Spleen (tissue), 11 donors: ENCODE measurements around the gene RAB3GAP1. TPM values are rescaled to one million over a fixed set of nuclear protein-coding genes. Genes with fewer than 3 reads are reported as not detected.

Experiments used
- DNase-seq: peaks from one replicate; pipeline ENCODE4 v3.0.0-alpha.2; 2020
- H3K27ac ChIP-seq, 8 donors: fragments of 200-600 bp; sonication (generic) in 7 of 8; 1 replicate in 4 of 8; 2 replicates in 4 of 8; pipeline versions ENCODE4 v1.5.0 to v1.8.0; 2016 to 2021; ENCODE audit warnings: inconsistent platforms in 4 of 8, mild to moderate bottlenecking in 4 of 8, moderate library complexity in 1 of 8
- H3K27me3 ChIP-seq, 7 donors: fragments of 200-600 bp; sonication (generic) in 6 of 7; replicated peaks in 1 of 7; 1 replicate in 4 of 7; 2 replicates in 3 of 7; pipeline versions ENCODE4 v1.5.0 to v1.8.0; 2016 to 2021; ENCODE audit warnings: inconsistent platforms in 3 of 7, mild to moderate bottlenecking in 1 of 7
- H3K36me3 ChIP-seq, 6 donors: fragments of 200-600 bp; sonication (generic) in 5 of 6; 1 replicate in 4 of 6; 2 replicates in 2 of 6; pipeline versions ENCODE4 v1.5.0 to v1.8.0; 2016 to 2021; ENCODE audit warnings: inconsistent platforms in 2 of 6
- H3K4me1 ChIP-seq, 6 donors: fragments of 200-600 bp; sonication (generic) in 5 of 6; 1 replicate in 3 of 6; 2 replicates in 3 of 6; pipeline versions ENCODE4 v1.5.0 to v1.8.0; 2016 to 2021; ENCODE audit warnings: inconsistent platforms in 3 of 6
- H3K4me3 ChIP-seq, 8 donors: fragments of 200-600 bp; sonication (generic) in 7 of 8; 1 replicate in 4 of 8; 2 replicates in 4 of 8; pipeline versions ENCODE4 v1.5.0 to v1.8.0; 2016 to 2021; ENCODE audit warnings: inconsistent platforms in 4 of 8, mild to moderate bottlenecking in 4 of 8, moderate library complexity in 2 of 8
- H3K9me3 ChIP-seq, 8 donors: fragments of 200-600 bp; sonication (generic) in 7 of 8; 1 replicate in 4 of 8; 2 replicates in 4 of 8; pipeline versions ENCODE4 v1.5.0 to v1.8.0; 2016 to 2021; ENCODE audit warnings: inconsistent platforms in 4 of 8
- POLR2A ChIP-seq, 3 donors: fragments of 450-650 bp; IDR thresholded peaks; one replicate each; pipeline ENCODE4 v1.5.1; 2017; ENCODE audit warnings: antibody characterized with exemption in 3 of 3, mild to moderate bottlenecking in 1 of 3
- POLR2AphosphoS5 ChIP-seq, 3 donors: sonication (generic); formaldehyde crosslinking; IDR thresholded peaks; one replicate each; pipeline ENCODE4 v1.5.1; 2017; ENCODE audit warnings: antibody characterized with exemption in 3 of 3
- WGBS, 5 donors: extraction: QIAGEN DNeasy Blood & Tissue Kit in 3 of 5; methylation state at CpG; one replicate each; pipeline versions ENCODE4 v1.1.5 to v1.1.7; 2013 to 2018; 5-methylcytosine and 5-hydroxymethylcytosine counted together
- intact Hi-C: fragments of 100-400 bp; cut with DNase I; formaldehyde crosslinking; loops from one replicate; pipeline ENCODE4 v1.15.0; 2023; ENCODE audit warnings: low total_unique reads
- polyA plus RNA-seq, 3 donors: library from polyadenylated mRNA; stranded (reverse); fragments of 200-250 nt; gene quantifications; one replicate each; pipeline ENCODE4 v1.2.1, GENCODE V29; 2013
- total RNA-seq, 7 donors: library from RNA; depleted of rRNA in 3 of 7; stranded (reverse); fragments of >200 nt in 3 of 7; fragmentation: NEBNext Ultra II Directional in 4 of 7; extraction: Animal tissue kit (Norgen Biotek cat#: 25700) in 4 of 7; gene quantifications; one replicate each; pipeline versions ENCODE4 v1.1.0 to v1.2.1, GENCODE V29; 2016 to 2021
- TF ChIP-seq, protein P1 (sequence below), 11 experiments: fragments of 200-600 bp in 7 of 11; fragments of 450-650 bp in 4 of 11; sonication (generic) in 4 of 11; IDR thresholded peaks in 8 of 11; conservative IDR thresholded peaks in 3 of 11; 1 replicate in 7 of 11; 2 replicates in 4 of 11; pipeline versions ENCODE4 v1.4.0 to v1.8.0; 2016 to 2021; ENCODE audit warnings: antibody characterized with exemption in 11 of 11, inconsistent platforms in 4 of 11, mild to moderate bottlenecking in 1 of 11
- donor health status: healthy with polysubstance abuse.
- donor health status: DM: no; HTN: no; CAD: no; lungs with moderate emphysema.
- donor health status: DM: no; HTN: no; CAD: no.
- donor health status: Bipolar disorder and iron deficiency.
- donor health status: healthy.
- donor health status: DM: no; HTN: no; CAD: no.
- donor health status: DM: yes; HTN: yes; CAD: no.

Gene RAB3GAP1
- total and polyA plus RNA-seq, 10 donors = 11.2 to 49.5 (median 38.9) TPM

DNA sequence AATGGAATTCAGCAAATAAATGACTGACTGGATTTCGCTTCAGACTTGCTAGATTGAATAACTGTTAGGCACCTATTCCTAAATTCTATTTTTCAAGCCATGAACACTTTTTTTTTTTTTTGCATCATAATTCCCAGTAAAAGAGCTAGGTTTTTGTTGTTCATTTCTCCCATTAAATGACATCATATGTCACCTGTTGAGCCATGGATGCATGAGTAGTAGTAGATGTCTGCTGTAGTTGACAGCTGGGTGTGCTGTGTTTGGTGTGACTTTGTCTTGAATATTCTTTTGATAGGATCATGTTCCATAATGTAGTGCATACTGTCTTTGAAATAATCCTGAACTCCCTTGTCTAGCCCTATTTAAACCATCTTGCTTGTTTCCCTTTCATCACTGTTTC is 115.2 kb downstream of the RAB3GAP1 start:
- Histone ChIP-seq H3K4me1 (no peaks in the 10 kb centered on the region), H3K36me3 (peaks cover 0 to 100% (median 77%) of the 10 kb centered on the region in 6 donors), H3K4me3 (no peak overlapping the region), H3K9me3 (no peaks in the 10 kb centered on the region), H3K27ac (no peak overlapping the region), H3K27me3 (no peaks in the 10 kb centered on the region)
- WGBS, 5 donors = 93 to 100% (median 96%) methylated on average over 1 of the region's 1 CpG
- no peak for DNase-seq
- intact Hi-C loops = no loop called here
- TF ChIP-seq POLR2AphosphoS5 (IDR thresholded peaks at IDR 0.05) (no peak), POLR2A (IDR thresholded peaks at IDR 0.05) (no peak)
- TF ChIP-seq, protein P1, sequence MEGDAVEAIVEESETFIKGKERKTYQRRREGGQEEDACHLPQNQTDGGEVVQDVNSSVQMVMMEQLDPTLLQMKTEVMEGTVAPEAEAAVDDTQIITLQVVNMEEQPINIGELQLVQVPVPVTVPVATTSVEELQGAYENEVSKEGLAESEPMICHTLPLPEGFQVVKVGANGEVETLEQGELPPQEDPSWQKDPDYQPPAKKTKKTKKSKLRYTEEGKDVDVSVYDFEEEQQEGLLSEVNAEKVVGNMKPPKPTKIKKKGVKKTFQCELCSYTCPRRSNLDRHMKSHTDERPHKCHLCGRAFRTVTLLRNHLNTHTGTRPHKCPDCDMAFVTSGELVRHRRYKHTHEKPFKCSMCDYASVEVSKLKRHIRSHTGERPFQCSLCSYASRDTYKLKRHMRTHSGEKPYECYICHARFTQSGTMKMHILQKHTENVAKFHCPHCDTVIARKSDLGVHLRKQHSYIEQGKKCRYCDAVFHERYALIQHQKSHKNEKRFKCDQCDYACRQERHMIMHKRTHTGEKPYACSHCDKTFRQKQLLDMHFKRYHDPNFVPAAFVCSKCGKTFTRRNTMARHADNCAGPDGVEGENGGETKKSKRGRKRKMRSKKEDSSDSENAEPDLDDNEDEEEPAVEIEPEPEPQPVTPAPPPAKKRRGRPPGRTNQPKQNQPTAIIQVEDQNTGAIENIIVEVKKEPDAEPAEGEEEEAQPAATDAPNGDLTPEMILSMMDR (IDR thresholded peaks at IDR 0.05 in 8 of 11, conservative IDR thresholded peaks at IDR 0.05 in 3 of 11) = no peak

- H3K27me3 ChIP-seq = no peaks in the 10 kb centered on the region
- no peaks in the 10 kb centered on the region for H3K4me1 ChIP-seq
- H3K9me3 ChIP-seq = no peaks in the 10 kb centered on the region
- H3K4me3 ChIP-seq = no peak overlapping the region
- intact Hi-C loops = no loop called here
- TF ChIP-seq POLR2A (IDR thresholded peaks at IDR 0.05) = no peak
- TF ChIP-seq, protein P1 (IDR thresholded peaks at IDR 0.05 in 8 of 11, conservative IDR thresholded peaks at IDR 0.05 in 3 of 11) = no peak
- TF ChIP-seq POLR2AphosphoS5 (IDR thresholded peaks at IDR 0.05) = no peak
- no peak overlapping the region for H3K27ac ChIP-seq
- peaks cover 0 to 100% (median 73%) of the 10 kb centered on the region in 6 donors for H3K36me3 ChIP-seq
- WGBS, 5 donors = 89 to 97% (median 93%) methylated on average over 11 of the region's 11 CpGs
- DNase-seq = no peak
These were observed 116.2 kb downstream of the RAB3GAP1 start for GRCh38 chr2:135168204-135168856.

GRCh38 chr2:135169900-135170753 is 118.0 kb downstream of the RAB3GAP1 start:
- WGBS, 5 donors = 85 to 90% (median 88%) methylated on average over 11 of the region's 11 CpGs
- Histone ChIP-seq H3K36me3 (peaks cover 0 to 100% (median 69%) of the 10 kb centered on the region in 6 donors), H3K27me3 (no peaks in the 10 kb centered on the region), H3K27ac (no peak overlapping the region), H3K9me3 (no peaks in the 10 kb centered on the region), H3K4me3 (no peak overlapping the region), H3K4me1 (no peaks in the 10 kb centered on the region)
- TF ChIP-seq, protein P1 (IDR thresholded peaks at IDR 0.05 in 8 of 11, conservative IDR thresholded peaks at IDR 0.05 in 3 of 11) = no peak
- no peak for TF ChIP-seq POLR2AphosphoS5 (IDR thresholded peaks at IDR 0.05)
- no peak for TF ChIP-seq POLR2A (IDR thresholded peaks at IDR 0.05)
- intact Hi-C loops = no loop called here
- no peak for DNase-seq
